IMR-90 (cell line): ENCODE measurements around the gene CIT. TPM values are rescaled to one million over a fixed set of nuclear protein-coding genes. Genes with fewer than 3 reads are reported as not detected.

Experiments
- ATAC-seq: fragments of 200-7000 bp; cut with Tn5 transposase; 2 replicates; pipeline ENCODE4 v1.9.1; 2020; ENCODE audit warnings: low read depth, mild to moderate bottlenecking, moderate library complexity
- BruUV-seq: library from RNA; stranded (reverse); fragments of 400-500 nt; replicated peaks from 2 replicates; lab custom pipeline; 2021; lab: Mats Ljungman, UMichigan
- CTCF ChIA-PET: fragments of 300-600 bp; formaldehyde crosslinking; extraction: SDS; loops from one replicate; lab custom pipeline; 2021; ENCODE audit warnings: antibody characterized with exemption; lab: Yijun Ruan, JAX
- POLR2A ChIA-PET: fragments of 300-600 bp; sonication (Branson Sonifier 250); formaldehyde crosslinking; loops from one replicate; lab custom pipeline; 2022; ENCODE audit warnings: antibody characterized with exemption; ENCODE audit not compliant: unreplicated experiment; lab: Charles Lee
- DNase-seq: peaks from one replicate; pipeline ENCODE4 v3.0.0; 2013
- H2AFZ ChIP-seq: replicated peaks from 2 replicates; pipeline ENCODE3; 2013; ENCODE audit warnings: low read length, mild to moderate bottlenecking; ENCODE audit not compliant: poor library complexity
- H2AK5ac ChIP-seq: 2 replicates; pipeline ENCODE4 v1.6.1; 2013; ENCODE audit warnings: low read depth, low read length, inconsistent platforms
- H2AK9ac ChIP-seq: replicated peaks from 2 replicates; pipeline ENCODE3; 2013; ENCODE audit warnings: mild to moderate bottlenecking, low read depth, low read length, moderate library complexity; ENCODE audit not compliant: poor library complexity
- H2BK120ac ChIP-seq: 2 replicates; pipeline ENCODE4 v1.6.1; 2013; ENCODE audit warnings: low read depth, low read length, inconsistent platforms
- H2BK15ac ChIP-seq: 3 replicates; pipeline ENCODE4 v1.6.1; 2013; ENCODE audit warnings: low read depth, low read length, inconsistent platforms
- H2BK20ac ChIP-seq: 2 replicates; pipeline ENCODE4 v1.6.1; 2013; ENCODE audit warnings: low read depth, mild to moderate bottlenecking, inconsistent platforms, low read length, moderate library complexity
- H2BK5ac ChIP-seq: 2 replicates; pipeline ENCODE4 v1.6.1; 2013; ENCODE audit warnings: mild to moderate bottlenecking, low read depth, low read length, inconsistent platforms; ENCODE audit not compliant: poor library complexity, severe bottlenecking
- H3K14ac ChIP-seq: replicated peaks from 2 replicates; pipeline ENCODE4 v1.6.1; 2013; ENCODE audit warnings: low read depth, low read length, inconsistent platforms
- H3K18ac ChIP-seq: 2 replicates; pipeline ENCODE4 v1.6.1; 2013; ENCODE audit warnings: low read depth, low read length, control low read depth
- H3K23ac ChIP-seq: 2 replicates; pipeline ENCODE4 v1.6.1; 2013; ENCODE audit warnings: low read depth, low read length, inconsistent platforms
- H3K27ac ChIP-seq: 2 replicates; pipeline ENCODE4 v1.5.1; 2013; ENCODE audit warnings: mild to moderate bottlenecking, control low read depth, low read length; ENCODE audit not compliant: insufficient read depth
- H3K27me3 ChIP-seq: 2 replicates; pipeline ENCODE4 v1.6.1; 2013; ENCODE audit warnings: low read length; ENCODE audit not compliant: control insufficient read depth, insufficient read depth
- H3K36me3 ChIP-seq: 2 replicates; pipeline ENCODE4 v1.6.1; 2013; ENCODE audit warnings: low read length, mixed read lengths; ENCODE audit not compliant: control insufficient read depth, insufficient read depth
- H3K4ac ChIP-seq: 2 replicates; pipeline ENCODE4 v1.6.1; 2013; ENCODE audit warnings: low read depth, low read length, inconsistent platforms
- H3K4me1 ChIP-seq: 2 replicates; pipeline ENCODE4 v1.6.1; 2013; ENCODE audit warnings: low read length, mixed read lengths; ENCODE audit not compliant: control insufficient read depth, insufficient read depth
- H3K4me2 ChIP-seq: 2 replicates; pipeline ENCODE4 v1.6.1; 2013; ENCODE audit warnings: low read depth, mild to moderate bottlenecking, control low read depth, low read length, moderate library complexity
- H3K4me3 ChIP-seq: 2 replicates; pipeline ENCODE4 v1.5.1; 2013; ENCODE audit warnings: low read depth, mild to moderate bottlenecking, control low read depth, low read length, moderate library complexity; ENCODE audit not compliant: insufficient read depth
- H3K56ac ChIP-seq: 2 replicates; pipeline ENCODE4 v1.6.1; 2013; ENCODE audit warnings: low read length, inconsistent platforms; ENCODE audit not compliant: insufficient read depth; ENCODE audit errors: extremely low read depth
- H3K79me1 ChIP-seq, 2 experiments: 2 replicates each; pipeline ENCODE4 v1.6.1; 2013; ENCODE audit warnings: low read length in 2 of 2, inconsistent platforms in 1 of 2, low read depth in 1 of 2
- H3K9ac ChIP-seq: 2 replicates; pipeline ENCODE4 v1.6.1; 2013; ENCODE audit warnings: low read depth, low read length, control low read depth
- H3K9me1 ChIP-seq: 2 replicates; pipeline ENCODE4 v1.6.1; 2013; ENCODE audit warnings: low read length, inconsistent platforms; ENCODE audit not compliant: insufficient read depth
- H3K9me3 ChIP-seq: 2 replicates; pipeline ENCODE4 v1.6.1; 2013; ENCODE audit warnings: low read length; ENCODE audit not compliant: control insufficient read depth, insufficient read depth
- H4K20me1 ChIP-seq: 2 replicates; pipeline ENCODE4 v1.6.1; 2013; ENCODE audit warnings: low read length, inconsistent platforms; ENCODE audit not compliant: insufficient read depth
- H4K5ac ChIP-seq: 2 replicates; pipeline ENCODE4 v1.6.1; 2013; ENCODE audit warnings: mild to moderate bottlenecking, low read depth, low read length, control low read depth
- H4K8ac ChIP-seq, 2 experiments: 2 replicates each; pipeline ENCODE4 v1.6.1; 2013; ENCODE audit warnings: low read depth in 2 of 2, low read length in 2 of 2, control low read depth in 1 of 2, inconsistent platforms in 1 of 2
- H4K91ac ChIP-seq: 2 replicates; pipeline ENCODE4 v1.6.1; 2013; ENCODE audit warnings: low read depth, low read length, inconsistent platforms; ENCODE audit not compliant: insufficient read depth
- CEBPB ChIP-seq: IDR thresholded peaks from 2 replicates; pipeline ENCODE4 v1.6.1; 2012; ENCODE audit warnings: low read depth, low read length, improper control_type of control experiment
- FOS ChIP-seq: fragments of 150-350 bp; IDR thresholded peaks from 2 replicates; pipeline ENCODE4 v1.6.1; 2016; ENCODE audit warnings: low read depth, low read length
- MAFK ChIP-seq: IDR thresholded peaks from 2 replicates; pipeline ENCODE4 v1.6.1; 2012; ENCODE audit warnings: low read depth, low read length, improper control_type of control experiment
- MAZ ChIP-seq: IDR thresholded peaks from 2 replicates; pipeline ENCODE4 v1.6.1; 2012; ENCODE audit warnings: low read depth, mild to moderate bottlenecking, low read length, improper control_type of control experiment, moderate library complexity, borderline replicate concordance
- NFE2L2 ChIP-seq: fragments of 150-350 bp; IDR thresholded peaks from 2 replicates; pipeline ENCODE4 v1.6.1; 2016; ENCODE audit warnings: low read depth, mild to moderate bottlenecking, low read length
- RAD21 ChIP-seq: IDR thresholded peaks from 2 replicates; pipeline ENCODE4 v1.6.1; 2012; ENCODE audit warnings: low read length, improper control_type of control experiment
- RCOR1 ChIP-seq: IDR thresholded peaks from 2 replicates; pipeline ENCODE4 v1.6.1; 2012; ENCODE audit warnings: mild to moderate bottlenecking, low read length, improper control_type of control experiment; ENCODE audit not compliant: insufficient replicate concordance
- SMC3 ChIP-seq: fragments of 150-350 bp; IDR thresholded peaks from 2 replicates; pipeline ENCODE4 v1.6.1; 2016; ENCODE audit warnings: low read depth, mild to moderate bottlenecking, antibody characterized with exemption, low read length, moderate library complexity
- WGBS, 2 experiments: methylation state at CpG; one replicate each; pipeline versions ENCODE4 v1.1.5 to v1.1.7; 2013; ENCODE audit warnings: missing lambda C conversion rate in 2 of 2; ENCODE audit not compliant: insufficient read length in 1 of 2; ENCODE audit errors: extremely low coverage in 2 of 2; 5-methylcytosine and 5-hydroxymethylcytosine counted together
- dilution Hi-C: fragments of 300-500 bp; cut with HindIII; formaldehyde crosslinking; loops from one replicate; pipeline ENCODE4 v1.14.3; 2018; ENCODE audit warnings: low sequenced_read_pairs; ENCODE audit not compliant: unreplicated experiment
- in situ Hi-C: fragments of 300-500 bp; cut with MboI; formaldehyde crosslinking; loops from 3 replicates; pipeline ENCODE4 v1.14.3; 2019; ENCODE audit warnings: low sequenced_read_pairs, inconsistent platforms, mixed read lengths
- intact Hi-C: fragments of 100-400 bp; cut with micrococcal nuclease; formaldehyde crosslinking; loops from 2 replicates; pipeline ENCODE4 v1.10.0; 2022
- polyA plus RNA-seq, 3 experiments: library from polyadenylated mRNA; depleted of rRNA; stranded (reverse); fragments of >200 nt; gene quantifications; 2 replicates each; pipeline ENCODE4 v1.2.3, GENCODE V29; 2012; ENCODE audit warnings: low replicate concordance in 1 of 3
- total RNA-seq: library from RNA; depleted of rRNA; stranded (reverse); fragments of >200 nt; gene quantifications from 2 replicates; pipeline ENCODE4 v1.2.3, GENCODE V29; 2012
- TF ChIP-seq, protein P1 (sequence below): conservative IDR thresholded peaks from 2 replicates; pipeline ENCODE4 v1.5.1; 2012; ENCODE audit warnings: mild to moderate bottlenecking, low read depth, low read length, improper control_type of control experiment
- TF ChIP-seq, protein P2 (sequence below): fragments of 150-350 bp; IDR thresholded peaks from 2 replicates; pipeline ENCODE4 v1.6.1; 2016; ENCODE audit warnings: low read depth, mild to moderate bottlenecking, low read length, moderate library complexity, borderline replicate concordance

Gene CIT
- total and polyA plus RNA-seq, 2 of the 4 experiments (the other 2 are of a cell fraction) = 13.1 to 21.0 TPM

DNA sequence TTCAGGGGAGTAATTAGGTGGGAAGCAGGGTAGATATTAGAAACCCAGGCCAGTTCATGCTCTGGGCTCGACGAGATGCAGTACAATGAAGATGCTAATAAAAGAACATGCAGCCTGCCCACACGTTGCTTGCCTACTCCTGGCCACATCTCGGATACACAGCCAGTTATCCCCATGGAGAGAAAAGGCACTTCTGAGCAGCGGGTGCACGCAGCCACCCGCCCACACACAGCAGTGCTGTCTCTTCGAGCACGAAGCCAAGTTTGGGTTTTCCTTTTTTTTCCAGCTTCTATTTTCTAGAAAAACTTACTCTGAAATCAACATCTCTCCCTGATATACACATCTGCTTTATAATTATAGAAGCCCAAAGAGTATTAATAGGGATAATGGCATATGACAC lies 85.7 kb downstream of the CIT start:
- Histone ChIP-seq H3K9me1 (peaks cover 12% of the 10 kb centered on the region; the same call in 1 of the 2 replicates), H2BK120ac (no peak overlapping the region), H3K23ac (no peak overlapping the region), H3K18ac (no peak overlapping the region), H3K4me1 (peaks cover 2% of the 10 kb centered on the region), H3K14ac (no peak overlapping the region), H4K5ac (no peak overlapping the region), H3K9ac (no peak overlapping the region), H2AK9ac (no peak overlapping the region), H3K27me3 (no peaks in the 10 kb centered on the region), H3K4me3 (no peak overlapping the region), H3K4ac (no peak overlapping the region), H2BK20ac (no peak overlapping the region), H2BK15ac (no peak overlapping the region), H2BK5ac (no peak overlapping the region), H2AK5ac (no peak overlapping the region), H4K8ac (no peak overlapping the region), H4K20me1 (no peaks in the 10 kb centered on the region), H4K91ac (no peak overlapping the region), H3K36me3 (no peaks in the 10 kb centered on the region), H3K9me3 (no peaks in the 10 kb centered on the region), H3K4me2 (no peak overlapping the region), H3K56ac (no peak overlapping the region), H2AFZ (no peak overlapping the region), H3K27ac (no peak overlapping the region), H3K79me1 (peaks cover 20 to 22% of the 10 kb centered on the region in 2 experiments)
- intact Hi-C loops (no loop called here), dilution Hi-C loops (no loop called here), in situ Hi-C loops (no loop called here)
- no CpG with 5 or more reads among the region's 9 CpGs for WGBS, 2 experiments
- CTCF ChIA-PET = interaction anchor here (0.5 to 4.6 kb wide), 3 partner anchors 10 to 128 kb away, joined by 3 to 24 read pairs (median 4); no protein-coding TSS in a partner anchor
- DNase-seq (no peak), ATAC-seq (no peak)
- BruUV-seq = no TSS peak
- POLR2A ChIA-PET = no interaction called here
- TF ChIP-seq MAZ (no peak), FOS (no peak), NFE2L2 (no peak), RCOR1 (no peak), RAD21 (no peak), CEBPB (no peak), MAFK (no peak), SMC3 (no peak)
- TF ChIP-seq, protein P1, sequence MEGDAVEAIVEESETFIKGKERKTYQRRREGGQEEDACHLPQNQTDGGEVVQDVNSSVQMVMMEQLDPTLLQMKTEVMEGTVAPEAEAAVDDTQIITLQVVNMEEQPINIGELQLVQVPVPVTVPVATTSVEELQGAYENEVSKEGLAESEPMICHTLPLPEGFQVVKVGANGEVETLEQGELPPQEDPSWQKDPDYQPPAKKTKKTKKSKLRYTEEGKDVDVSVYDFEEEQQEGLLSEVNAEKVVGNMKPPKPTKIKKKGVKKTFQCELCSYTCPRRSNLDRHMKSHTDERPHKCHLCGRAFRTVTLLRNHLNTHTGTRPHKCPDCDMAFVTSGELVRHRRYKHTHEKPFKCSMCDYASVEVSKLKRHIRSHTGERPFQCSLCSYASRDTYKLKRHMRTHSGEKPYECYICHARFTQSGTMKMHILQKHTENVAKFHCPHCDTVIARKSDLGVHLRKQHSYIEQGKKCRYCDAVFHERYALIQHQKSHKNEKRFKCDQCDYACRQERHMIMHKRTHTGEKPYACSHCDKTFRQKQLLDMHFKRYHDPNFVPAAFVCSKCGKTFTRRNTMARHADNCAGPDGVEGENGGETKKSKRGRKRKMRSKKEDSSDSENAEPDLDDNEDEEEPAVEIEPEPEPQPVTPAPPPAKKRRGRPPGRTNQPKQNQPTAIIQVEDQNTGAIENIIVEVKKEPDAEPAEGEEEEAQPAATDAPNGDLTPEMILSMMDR = no peak
- TF ChIP-seq, protein P2, sequence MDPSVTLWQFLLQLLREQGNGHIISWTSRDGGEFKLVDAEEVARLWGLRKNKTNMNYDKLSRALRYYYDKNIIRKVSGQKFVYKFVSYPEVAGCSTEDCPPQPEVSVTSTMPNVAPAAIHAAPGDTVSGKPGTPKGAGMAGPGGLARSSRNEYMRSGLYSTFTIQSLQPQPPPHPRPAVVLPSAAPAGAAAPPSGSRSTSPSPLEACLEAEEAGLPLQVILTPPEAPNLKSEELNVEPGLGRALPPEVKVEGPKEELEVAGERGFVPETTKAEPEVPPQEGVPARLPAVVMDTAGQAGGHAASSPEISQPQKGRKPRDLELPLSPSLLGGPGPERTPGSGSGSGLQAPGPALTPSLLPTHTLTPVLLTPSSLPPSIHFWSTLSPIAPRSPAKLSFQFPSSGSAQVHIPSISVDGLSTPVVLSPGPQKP = no peak
